Skin epidermis (tissue), 12 donors: ENCODE measurements around the gene LSM14B.

Source experiments
- H3K27ac ChIP-seq, 21 experiments: fragments of 200-600 bp; sonication (generic) in 11 of 21; one replicate each; pipeline ENCODE4 v1.5.0; 2020; ENCODE audit warnings: mild to moderate bottlenecking in 3 of 21, inconsistent platforms in 2 of 21, moderate library complexity in 2 of 21
- H3K4me3 ChIP-seq, 7 experiments: fragments of 200-600 bp; sonication (generic) in 2 of 7; one replicate each; pipeline ENCODE4 v1.5.0; 2020; ENCODE audit warnings: inconsistent platforms in 2 of 7, mild to moderate bottlenecking in 2 of 7, moderate library complexity in 1 of 7

The LSM14B gene

GRCh38 chr20:62174021-62174804 lies 51.9 kb downstream of the LSM14B start:
- Histone ChIP-seq H3K27ac (no peak overlapping the region), H3K4me3 (no peak overlapping the region)

- Histone ChIP-seq H3K27ac (no peak overlapping the region), H3K4me3 (no peak overlapping the region)
Observed at GRCh38 chr20:62174870-62175624, 52.8 kb downstream of the LSM14B start.

DNA sequence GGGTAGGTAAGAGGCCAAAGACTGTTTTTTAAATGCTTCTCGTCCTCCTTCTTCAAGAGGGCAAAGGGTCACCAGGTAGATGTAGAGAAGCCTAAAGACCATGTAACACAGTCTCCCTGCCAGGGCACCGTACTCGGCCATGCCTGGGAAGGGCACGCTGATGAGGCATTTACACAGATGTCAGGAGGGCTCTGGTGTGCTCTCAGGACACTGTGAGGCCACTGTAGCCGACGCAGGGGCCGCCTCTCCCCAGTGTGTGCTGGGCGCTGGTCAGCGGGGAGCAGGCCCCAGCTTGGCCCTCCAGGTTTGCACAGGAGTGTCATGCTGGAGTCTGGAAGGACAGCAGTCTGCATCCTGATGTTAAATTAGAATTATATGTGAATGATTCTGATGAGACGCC lies 53.4 kb downstream of the LSM14B start:
- H3K27ac ChIP-seq: no peak overlapping the region

DNA sequence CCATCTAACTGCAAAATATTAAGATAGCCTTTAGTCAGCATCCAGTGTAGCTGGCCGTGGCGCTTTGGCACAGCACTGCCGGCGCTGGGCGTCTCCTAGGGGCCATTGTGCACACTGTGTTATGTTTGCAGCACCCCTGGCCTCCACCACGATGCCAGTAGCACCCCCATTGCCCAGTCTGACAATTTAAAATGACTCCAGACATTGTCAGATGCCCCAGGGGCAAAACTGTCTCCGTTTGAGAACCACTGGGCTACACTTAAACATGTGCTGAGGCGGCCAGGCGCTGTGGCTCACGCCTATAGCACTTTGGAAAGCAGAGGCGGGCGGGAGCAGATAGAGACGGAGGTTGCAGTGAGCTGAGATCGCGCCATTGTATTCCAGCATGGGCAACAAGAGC lies 54.6 kb downstream of the LSM14B start:
- no peak overlapping the region for H3K27ac ChIP-seq
- no peak overlapping the region for H3K4me3 ChIP-seq

More for the DNA sequence above, 53.4 kb downstream of the LSM14B start:
- no peak overlapping the region for H3K4me3 ChIP-seq

DNA sequence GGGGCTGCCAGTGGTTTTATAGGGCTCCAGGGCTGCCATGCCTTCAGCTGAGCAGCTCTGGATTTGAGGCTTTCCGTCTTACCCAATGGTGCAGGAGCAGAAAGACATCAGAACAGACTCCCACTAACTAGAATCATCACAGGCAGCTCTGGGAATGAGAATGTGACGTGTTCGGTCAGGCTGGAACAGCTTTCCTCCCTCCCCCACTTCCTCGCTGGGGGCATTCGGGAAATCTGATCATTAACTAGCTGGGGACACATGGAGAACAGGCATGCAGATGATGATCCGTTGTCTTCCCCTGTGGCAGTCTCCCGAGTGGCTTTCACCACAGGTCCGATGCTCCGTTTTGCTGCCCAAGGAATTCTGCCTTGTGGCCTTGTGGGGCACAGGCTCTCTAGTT lies 55.0 kb downstream of the LSM14B start:
- Histone ChIP-seq H3K27ac (no peak overlapping the region), H3K4me3 (no peak overlapping the region)

- Histone ChIP-seq H3K27ac (no peak overlapping the region), H3K4me3 (no peak overlapping the region)
Observed at GRCh38 chr20:62178316-62179161, 56.3 kb downstream of the LSM14B start.

DNA sequence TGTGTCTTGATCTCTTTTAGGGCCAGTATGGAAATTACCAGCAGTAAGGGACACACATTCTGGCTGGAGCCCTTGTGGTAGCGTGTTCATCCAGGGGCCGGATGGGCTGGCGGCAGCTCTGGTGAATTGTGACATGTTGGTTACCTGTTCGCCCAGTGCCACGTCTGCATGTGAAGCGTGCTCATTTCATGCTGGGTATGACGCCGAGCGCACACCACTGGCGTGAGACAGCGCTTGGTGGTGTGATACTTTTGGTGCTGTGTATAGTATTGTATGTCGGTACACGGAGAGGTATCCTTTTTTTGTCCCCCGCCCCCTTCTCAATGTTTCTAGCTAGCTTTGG lies 56.9 kb downstream of the LSM14B start:
- Histone ChIP-seq H3K4me3 (no peak overlapping the region), H3K27ac (no peak overlapping the region)

GRCh38 chr20:62181808-62182207 lies 59.5 kb downstream of the LSM14B start:
- peak overlapping the region in 5 of 21 experiments; percentile 90 to 98 (median 93) for H3K27ac ChIP-seq
- H3K4me3 ChIP-seq: peak overlapping the region in 2 of 7 experiments; percentile 89 to 97

DNA sequence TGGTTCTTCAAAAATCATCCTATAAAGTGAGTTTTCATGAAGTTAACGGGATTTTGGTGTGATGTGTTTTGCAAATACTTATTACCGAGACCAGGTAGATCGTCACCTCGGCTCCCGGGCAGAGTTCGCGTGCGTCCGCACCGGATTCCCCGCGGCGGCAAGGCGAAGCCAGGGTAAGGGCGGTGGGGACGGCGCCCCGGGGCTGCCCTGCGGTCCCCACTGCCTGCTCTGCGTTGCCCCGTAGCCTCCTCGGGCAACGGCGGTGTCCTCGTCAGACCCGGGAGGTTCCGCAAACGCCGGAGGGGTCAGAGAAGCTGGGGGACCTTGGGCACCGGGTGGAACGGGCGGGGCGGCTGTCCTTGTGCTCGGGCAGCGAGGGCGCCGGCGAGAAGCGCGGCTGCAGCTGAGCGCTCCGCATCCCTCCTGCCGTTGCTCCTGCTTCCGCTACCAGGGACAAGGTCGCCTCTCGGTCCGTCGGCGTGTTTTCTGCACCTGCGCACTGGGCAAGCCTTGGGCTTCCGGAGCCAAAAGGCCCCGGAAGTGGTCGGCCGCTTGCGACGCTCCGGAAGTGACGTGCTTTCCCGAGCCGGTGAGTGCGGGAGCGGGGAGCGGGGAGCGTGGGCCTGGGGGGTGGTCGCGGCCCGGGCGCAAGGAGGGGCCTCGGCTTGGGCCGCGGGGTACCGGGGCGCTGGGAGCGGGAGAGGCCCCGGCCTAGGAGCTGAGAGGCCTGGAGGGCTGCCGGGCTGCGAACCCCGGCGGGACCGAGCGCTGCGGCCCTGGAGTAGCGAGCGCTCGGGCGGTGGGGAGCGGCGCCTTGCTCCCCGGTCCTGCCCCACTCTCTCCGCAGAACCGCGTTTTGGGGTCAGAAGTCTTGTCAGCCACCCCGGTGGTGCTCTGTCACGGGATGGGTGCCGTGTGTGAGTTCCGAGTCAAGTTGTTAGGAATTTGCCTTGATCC lies 60.5 kb downstream of the LSM14B start, which contains the start of gene MTG2:
TSS of gene MTG2 (plus strand) at position 560 of the 957 bp plus-strand sequence. CDS start 10,393 bp downstream, outside the sequence.
- Histone ChIP-seq H3K27ac (peak within 1 kb of the TSS; percentile 88 to 98 (median 94)), H3K4me3 (peak within 1 kb of the TSS; percentile 81 to 97 (median 89))

DNA sequence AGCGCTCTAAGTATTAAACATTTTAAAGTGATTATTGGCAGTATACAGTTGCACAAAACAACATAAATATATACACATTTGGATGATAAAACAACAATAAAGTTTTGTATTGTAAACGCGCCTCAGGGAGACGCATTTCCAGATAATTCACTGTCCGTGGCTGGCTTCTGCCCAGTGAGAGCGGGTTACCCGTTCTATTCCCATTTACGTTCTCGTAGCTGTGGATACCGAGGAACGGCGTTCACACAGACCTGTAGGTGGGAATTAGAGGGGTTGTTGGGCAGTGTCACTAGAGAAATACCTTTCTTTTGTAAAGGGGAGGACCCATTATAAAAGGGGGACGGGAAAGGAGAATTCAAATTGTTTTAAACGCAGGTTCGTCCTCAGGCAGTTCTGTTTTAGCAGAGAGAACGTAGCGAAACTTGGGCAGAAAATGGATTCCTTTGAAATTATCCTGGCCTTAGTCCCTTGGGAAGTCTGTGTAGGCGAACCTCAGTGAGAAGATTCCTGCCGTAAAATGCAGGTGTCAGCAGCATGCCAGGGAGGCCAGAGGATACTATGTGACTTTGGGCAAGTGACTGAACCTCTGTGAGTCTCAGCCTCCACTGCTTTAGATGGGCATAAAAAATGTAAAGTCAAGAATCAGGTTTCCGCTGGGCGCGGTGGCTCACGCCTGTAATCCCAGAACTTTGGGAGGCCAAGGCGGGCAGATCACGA lies 61.3 kb downstream of the LSM14B start:
- H3K4me3 ChIP-seq: peak overlapping the region; percentile 81 to 97 (median 89)
- H3K27ac ChIP-seq: peak overlapping the region; percentile 88 to 98 (median 94)
